Sigmoid colon (tissue), 4 donors: ENCODE results near the gene FAT2.

Experiments
- EP300 ChIP-seq, 4 donors: sonication (generic); formaldehyde crosslinking; IDR thresholded peaks; one replicate each; pipeline ENCODE4 v1.6.1; 2017; ENCODE audit warnings: antibody characterized with exemption in 4 of 4
- POLR2A ChIP-seq, 2 donors: fragments of 450-650 bp; IDR thresholded peaks; one replicate each; pipeline ENCODE4 v1.6.1; 2016; ENCODE audit warnings: antibody characterized with exemption in 2 of 2, mild to moderate bottlenecking in 2 of 2, moderate library complexity in 2 of 2
- POLR2AphosphoS5 ChIP-seq, 4 donors: sonication (generic); formaldehyde crosslinking; IDR thresholded peaks; one replicate each; pipeline ENCODE4 v1.6.1; 2017; ENCODE audit warnings: antibody characterized with exemption in 4 of 4
- TF ChIP-seq, protein P1 (sequence below), 4 experiments: fragments of 450-650 bp in 3 of 4; fragments of 200-600 bp in 1 of 4; IDR thresholded peaks; one replicate each; pipeline ENCODE4 v1.5.1; 2016 to 2019; ENCODE audit warnings: antibody characterized with exemption in 4 of 4, mild to moderate bottlenecking in 3 of 4, moderate library complexity in 2 of 4

- TF ChIP-seq, protein P1, sequence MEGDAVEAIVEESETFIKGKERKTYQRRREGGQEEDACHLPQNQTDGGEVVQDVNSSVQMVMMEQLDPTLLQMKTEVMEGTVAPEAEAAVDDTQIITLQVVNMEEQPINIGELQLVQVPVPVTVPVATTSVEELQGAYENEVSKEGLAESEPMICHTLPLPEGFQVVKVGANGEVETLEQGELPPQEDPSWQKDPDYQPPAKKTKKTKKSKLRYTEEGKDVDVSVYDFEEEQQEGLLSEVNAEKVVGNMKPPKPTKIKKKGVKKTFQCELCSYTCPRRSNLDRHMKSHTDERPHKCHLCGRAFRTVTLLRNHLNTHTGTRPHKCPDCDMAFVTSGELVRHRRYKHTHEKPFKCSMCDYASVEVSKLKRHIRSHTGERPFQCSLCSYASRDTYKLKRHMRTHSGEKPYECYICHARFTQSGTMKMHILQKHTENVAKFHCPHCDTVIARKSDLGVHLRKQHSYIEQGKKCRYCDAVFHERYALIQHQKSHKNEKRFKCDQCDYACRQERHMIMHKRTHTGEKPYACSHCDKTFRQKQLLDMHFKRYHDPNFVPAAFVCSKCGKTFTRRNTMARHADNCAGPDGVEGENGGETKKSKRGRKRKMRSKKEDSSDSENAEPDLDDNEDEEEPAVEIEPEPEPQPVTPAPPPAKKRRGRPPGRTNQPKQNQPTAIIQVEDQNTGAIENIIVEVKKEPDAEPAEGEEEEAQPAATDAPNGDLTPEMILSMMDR (IDR thresholded peaks at IDR 0.05) = no peak
- TF ChIP-seq EP300 (IDR thresholded peaks at IDR 0.05) (no peak), POLR2A (IDR thresholded peaks at IDR 0.05) (no peak), POLR2AphosphoS5 (IDR thresholded peaks at IDR 0.05) (no peak)
Observed at GRCh38 chr5:151591144-151591819, at the start of gene FAT2.
